Epithelial cell of esophagus (primary cell): ENCODE measurements around the gene INPP4A.

Source experiments
- DNase-seq: peaks from one replicate; pipeline ENCODE4 v3.0.0; 2010; ENCODE audit warnings: low read depth
- H3K4me3 ChIP-seq: 2 replicates; pipeline ENCODE4 v1.5.1; 2011; ENCODE audit warnings: mild to moderate bottlenecking, low read length, control low read depth
- TF ChIP-seq, protein P1 (sequence below): IDR thresholded peaks from 2 replicates; pipeline ENCODE4 v1.5.1; 2011; ENCODE audit warnings: low read depth, mild to moderate bottlenecking, low read length, control low read depth, inconsistent platforms; ENCODE audit not compliant: insufficient read depth; ENCODE audit errors: missing control alignments

Gene INPP4A

DNA sequence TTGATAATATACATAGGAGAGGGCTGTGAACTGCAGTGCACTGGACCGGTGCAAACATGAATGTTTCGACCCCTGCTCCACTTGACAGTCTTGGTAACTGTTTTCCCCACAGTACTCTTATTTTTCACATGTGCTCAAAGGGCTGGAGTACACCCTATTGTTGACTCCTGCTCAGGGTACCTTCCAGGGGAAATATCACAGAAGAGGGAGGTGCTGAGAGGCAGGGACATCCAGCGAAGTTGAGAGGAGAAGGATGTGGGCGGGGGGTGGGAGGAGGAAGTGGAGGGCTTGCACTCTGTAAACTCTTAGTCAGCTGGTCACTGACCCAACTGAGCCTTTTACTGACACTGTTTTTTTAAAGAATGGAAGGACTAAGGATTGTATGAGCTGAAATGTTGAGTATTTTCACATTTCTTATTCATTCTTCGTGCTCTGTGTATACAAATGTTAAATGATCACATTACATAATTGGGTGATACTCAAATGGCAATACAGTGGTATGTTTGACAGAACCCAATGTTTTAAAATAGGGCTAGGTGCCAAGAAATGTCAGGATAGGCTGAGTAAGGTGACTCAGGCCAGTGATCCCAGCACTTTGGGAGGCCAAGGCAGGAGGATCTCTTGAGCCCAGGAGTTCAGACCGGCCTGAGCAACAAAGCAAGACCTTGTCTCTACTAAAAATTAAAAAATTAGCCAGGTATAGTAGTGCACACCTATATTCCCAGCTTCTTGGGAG lies 10.0 kb downstream of the INPP4A start:
- TF ChIP-seq, protein P1, sequence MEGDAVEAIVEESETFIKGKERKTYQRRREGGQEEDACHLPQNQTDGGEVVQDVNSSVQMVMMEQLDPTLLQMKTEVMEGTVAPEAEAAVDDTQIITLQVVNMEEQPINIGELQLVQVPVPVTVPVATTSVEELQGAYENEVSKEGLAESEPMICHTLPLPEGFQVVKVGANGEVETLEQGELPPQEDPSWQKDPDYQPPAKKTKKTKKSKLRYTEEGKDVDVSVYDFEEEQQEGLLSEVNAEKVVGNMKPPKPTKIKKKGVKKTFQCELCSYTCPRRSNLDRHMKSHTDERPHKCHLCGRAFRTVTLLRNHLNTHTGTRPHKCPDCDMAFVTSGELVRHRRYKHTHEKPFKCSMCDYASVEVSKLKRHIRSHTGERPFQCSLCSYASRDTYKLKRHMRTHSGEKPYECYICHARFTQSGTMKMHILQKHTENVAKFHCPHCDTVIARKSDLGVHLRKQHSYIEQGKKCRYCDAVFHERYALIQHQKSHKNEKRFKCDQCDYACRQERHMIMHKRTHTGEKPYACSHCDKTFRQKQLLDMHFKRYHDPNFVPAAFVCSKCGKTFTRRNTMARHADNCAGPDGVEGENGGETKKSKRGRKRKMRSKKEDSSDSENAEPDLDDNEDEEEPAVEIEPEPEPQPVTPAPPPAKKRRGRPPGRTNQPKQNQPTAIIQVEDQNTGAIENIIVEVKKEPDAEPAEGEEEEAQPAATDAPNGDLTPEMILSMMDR = no peak
- DNase-seq = no peak
- H3K4me3 ChIP-seq = no peak overlapping the region

DNA sequence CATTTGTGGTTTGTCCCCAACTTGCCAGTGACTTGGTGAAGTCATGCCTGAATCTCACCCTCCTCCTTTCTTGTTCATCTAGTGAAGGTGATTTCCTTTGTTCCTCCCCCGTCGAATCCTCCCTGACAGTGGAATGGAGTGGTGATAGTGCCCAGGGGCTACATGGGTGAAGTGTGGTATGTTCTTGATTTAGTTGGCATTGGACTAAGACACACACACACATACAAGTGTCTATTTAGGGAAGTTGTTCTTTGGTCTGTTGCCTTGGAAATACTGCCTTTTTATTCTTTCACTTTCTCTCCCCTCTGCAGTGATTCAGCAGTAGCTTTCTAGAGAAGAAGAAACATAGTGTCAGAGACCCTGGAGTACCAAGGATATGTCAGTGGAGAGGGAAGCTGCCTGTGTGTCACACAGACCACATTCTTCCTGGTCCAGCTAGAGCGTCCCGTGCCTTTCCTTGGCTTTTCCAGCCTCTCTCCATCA lies 10.9 kb downstream of the INPP4A start:
- no peak for DNase-seq
- TF ChIP-seq, protein P1 = no peak
- H3K4me3 ChIP-seq = no peak overlapping the region

DNA sequence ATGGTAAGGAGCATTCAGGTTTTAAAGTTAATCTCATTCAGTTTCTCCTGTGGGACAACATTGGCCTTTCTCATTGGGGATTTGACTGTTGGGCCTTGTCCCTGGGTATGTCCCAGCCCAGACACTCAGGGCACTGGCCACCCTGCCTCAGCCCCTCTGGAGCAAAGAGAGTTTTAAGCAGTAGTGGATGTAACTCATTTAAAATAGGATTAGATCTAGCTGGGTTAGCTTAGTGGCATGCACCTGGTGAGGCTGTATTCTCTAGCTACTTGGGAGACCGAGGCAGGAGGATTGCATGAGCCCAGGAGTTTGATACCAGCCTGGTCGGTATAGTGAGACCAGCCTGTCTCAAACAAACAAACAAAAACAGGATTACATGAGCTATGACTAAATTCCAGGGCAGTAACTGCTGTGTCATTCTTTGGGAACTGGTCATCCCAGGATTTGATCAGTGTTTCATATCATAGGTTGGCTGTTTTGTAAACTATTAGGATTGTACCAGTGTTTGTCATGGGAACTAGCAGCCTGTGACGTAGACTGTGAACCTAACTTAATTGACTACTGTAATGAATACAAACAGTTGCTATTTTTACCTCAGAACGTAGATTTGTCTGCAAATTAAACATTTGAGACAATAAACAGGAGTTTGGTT lies 12.5 kb downstream of the INPP4A start:
- H3K4me3 ChIP-seq = no peak overlapping the region
- TF ChIP-seq, protein P1 = no peak
- peak; percentile 92 for DNase-seq

DNA sequence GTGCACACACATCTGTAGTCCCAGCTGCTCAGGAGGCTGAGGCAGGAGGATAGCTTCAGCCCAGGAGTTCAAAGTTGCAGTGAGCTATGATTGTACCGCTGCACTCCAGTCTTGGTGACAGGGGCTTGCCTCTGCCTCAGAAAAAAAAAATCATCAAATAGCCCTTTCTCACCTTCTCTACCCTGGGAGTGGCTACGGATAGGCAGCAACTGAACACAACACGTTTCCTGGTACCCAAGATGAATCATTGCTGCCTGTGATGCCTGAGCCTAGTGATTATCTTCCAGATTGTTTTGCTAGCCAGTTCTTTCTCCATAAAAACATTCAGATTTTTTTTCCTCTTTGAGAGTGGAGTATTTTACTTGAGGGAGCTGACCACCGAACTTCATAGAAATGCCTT lies 13.5 kb downstream of the INPP4A start:
- TF ChIP-seq, protein P1 = no peak
- DNase-seq = peak; percentile 74
- H3K4me3 ChIP-seq = no peak overlapping the region

DNA sequence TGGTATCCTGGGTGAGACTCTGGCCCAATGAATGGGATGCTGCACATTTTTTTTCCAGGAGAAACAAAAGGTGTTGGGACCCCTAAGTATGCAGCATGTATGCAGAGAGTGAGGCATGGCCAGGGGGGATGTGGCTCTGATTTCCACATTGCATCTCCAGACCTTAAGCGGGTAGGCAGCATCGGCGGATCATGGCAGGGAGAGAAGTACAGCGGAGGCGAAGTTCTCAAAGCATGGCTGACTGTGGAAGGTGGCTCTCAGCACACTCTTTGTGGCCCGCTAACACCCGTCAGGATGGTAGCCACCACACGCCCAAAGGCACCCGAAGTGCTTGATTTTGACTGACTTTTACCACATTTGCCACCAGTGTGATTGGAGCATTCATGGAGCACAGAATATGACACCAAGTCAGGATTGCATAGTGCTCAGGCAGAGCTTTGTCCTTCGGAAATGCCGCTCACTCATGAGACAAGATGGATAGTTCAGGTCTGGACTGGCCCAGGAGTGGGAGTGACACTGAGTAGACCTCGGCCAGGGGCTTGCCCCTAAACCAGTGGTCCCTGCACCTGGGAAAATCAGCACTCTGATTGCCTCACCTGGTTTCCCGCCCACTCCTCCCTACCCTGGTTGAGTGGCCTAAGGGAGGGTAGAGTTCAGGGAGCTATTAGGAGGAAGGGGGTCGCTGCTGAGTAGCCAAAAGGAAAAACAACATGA lies 14.2 kb downstream of the INPP4A start:
- DNase-seq = no peak
- TF ChIP-seq, protein P1 = no peak

DNA sequence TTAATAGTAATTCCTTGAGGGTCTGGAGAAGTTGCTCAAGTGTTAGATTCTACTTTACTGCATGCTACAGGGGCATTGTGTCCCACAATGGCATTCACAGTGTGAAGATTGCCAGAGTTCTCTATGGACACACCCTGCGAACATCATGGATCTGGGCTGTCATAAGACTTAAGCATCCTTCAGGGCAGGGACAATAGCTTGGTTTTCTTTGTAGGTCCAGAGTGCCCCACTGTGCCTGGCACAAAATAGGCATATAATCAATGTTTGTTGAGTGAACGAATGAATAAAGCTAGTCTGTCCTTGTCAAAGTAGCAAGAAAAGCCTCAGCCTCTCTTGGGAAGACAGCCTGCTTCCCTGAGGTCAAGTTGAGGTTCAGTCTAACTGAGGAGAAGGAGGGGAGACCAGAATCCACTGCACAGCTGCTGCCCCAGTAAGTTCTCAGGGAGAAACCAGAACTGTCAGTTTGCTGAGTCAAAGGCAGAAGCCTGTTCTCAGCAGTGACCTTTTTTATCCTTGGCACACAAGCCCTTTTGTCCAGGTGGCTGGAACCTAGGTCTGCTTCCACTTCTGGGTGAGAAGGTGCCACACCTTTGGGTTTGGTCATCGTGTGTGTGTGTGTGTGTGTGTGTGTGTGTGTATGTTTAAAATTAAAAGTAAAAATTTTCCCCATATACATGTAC lies 15.0 kb downstream of the INPP4A start:
- DNase-seq = no peak

More for the DNA sequence above, 14.2 kb downstream of the INPP4A start:
- no peak overlapping the region for H3K4me3 ChIP-seq

More for the DNA sequence above, 15.0 kb downstream of the INPP4A start:
- TF ChIP-seq, protein P1 = no peak
- H3K4me3 ChIP-seq = no peak overlapping the region
